Measurements from ENCODE around the gene WDR83. TPM values are rescaled to one million over a fixed set of nuclear protein-coding genes. Genes with fewer than 3 reads are reported as not detected.

WDR83 gene
- total and polyA plus RNA-seq, 2 donors (not counting 3 experiments of a cell fraction or from before 2014, with no cell fraction given), result 10.5 to 11.8 TPM

DNA sequence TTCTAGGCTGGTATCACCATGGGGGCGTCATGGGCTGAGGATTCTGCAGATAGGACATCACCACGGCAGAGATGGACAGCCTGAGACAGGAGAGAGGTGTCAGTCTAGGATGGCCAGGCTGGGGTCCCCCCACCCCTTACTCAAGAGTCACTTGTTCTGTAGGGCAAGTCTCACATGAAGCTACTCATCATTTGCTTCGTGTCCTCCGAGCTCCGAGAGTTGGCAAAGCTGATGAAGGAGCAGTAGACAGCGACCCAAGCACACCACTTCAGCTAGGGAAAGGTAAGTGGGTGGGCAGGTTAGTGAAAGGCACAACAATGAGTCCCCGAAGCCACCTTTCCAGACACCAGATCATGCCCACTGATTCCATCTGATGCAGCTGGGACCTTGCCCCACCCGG is 1.7 kb downstream of the WDR83 start:
- intact Hi-C loops (cut with micrococcal nuclease), result loop anchor here (5.0 kb wide), 2 partner anchors 506 to 746 kb away; partner anchors contain the start of gene ZNF136

DNA sequence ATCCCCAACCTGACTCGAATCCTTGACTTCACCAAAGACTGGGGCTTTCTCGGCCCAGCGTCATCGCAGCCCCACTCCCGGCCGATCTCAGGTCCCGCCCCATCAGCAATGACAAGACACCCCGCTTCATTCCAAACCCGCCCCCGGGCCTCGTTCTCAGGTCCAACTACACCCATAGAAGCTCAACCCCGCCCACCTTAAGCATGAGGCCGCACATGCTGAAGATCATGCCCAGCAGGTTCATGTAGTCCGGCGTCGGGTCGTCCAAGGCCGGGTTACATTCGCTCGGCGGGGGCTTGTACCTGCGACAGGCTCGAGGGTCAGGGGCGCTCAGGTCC is 2.3 kb downstream of the WDR83 start:
- FAIRE-seq (no peak), DNase-seq (ENCODE audit: low read depth, low spot score) (no peak)
- H4K20me1 ChIP-seq (replicated peaks; ENCODE audit: control insufficient read depth, extremely low read depth, insufficient read depth, low read length), result no peaks in the 10 kb centered on the region
- BruUV-seq (replicated peaks), result TSS peak; percentile 44
- ChIA-PET POLR2A (no interaction called here), CTCF (interaction anchor here (1.0 to 1.6 kb wide), 2 partner anchors 17 to 578 kb away, joined by 3 to 5 read pairs; no protein-coding TSS in a partner anchor)
- no peaks in the 10 kb centered on the region for H3K27me3 ChIP-seq (ENCODE audit: control insufficient read depth in 2 of 2, insufficient read depth in 2 of 2, low read length in 2 of 2)
- peak overlapping the region; percentile 71 for H2AFZ ChIP-seq (ENCODE audit: low read depth, low read length)
- dilution Hi-C loops (cut with MboI; ENCODE audit: extremely low pct_ligation_motif_present, low sequenced_read_pairs) (no loop called here), intact Hi-C loops (cut with micrococcal nuclease) (loop anchor here (1.0 to 5.0 kb wide), 3 partner anchors 59 to 747 kb away; partner anchors contain the start of genes ZNF136, ZNF490 and ZNF791)
- H3K9me3 ChIP-seq (replicated peaks; ENCODE audit: control insufficient read depth, insufficient read depth, low read length), result no peaks in the 10 kb centered on the region
- no peaks in the 10 kb centered on the region for H3K9me1 ChIP-seq (replicated peaks; ENCODE audit: control insufficient read depth, extremely low read depth, insufficient read depth, low read length)
- peak overlapping the region; percentile 90 for H3K9ac ChIP-seq (replicated peaks; ENCODE audit: extremely low read depth, insufficient read depth, low read length)
- peaks cover 0 to 9% of the 10 kb centered on the region in 2 experiments for H3K36me3 ChIP-seq (ENCODE audit: control insufficient read depth in 2 of 2, extremely low read depth in 1 of 2, insufficient read depth in 2 of 2, low read length in 2 of 2)
- peak overlapping the region; percentile 90 for H3K27ac ChIP-seq (ENCODE audit: insufficient read depth, low read depth, low read length)
- peak overlapping the region; percentile 52 to 87 (median 83) for H3K4me3 ChIP-seq (replicated peaks in 1 of 3; ENCODE audit: insufficient read depth in 1 of 3, low read depth in 1 of 3, low read length in 3 of 3)
- H3K79me2 ChIP-seq (ENCODE audit: control insufficient read depth, insufficient read depth, low read length), result peaks cover 16% of the 10 kb centered on the region
- TF ChIP-seq GATA2 (IDR thresholded peaks at IDR 0.05; ENCODE audit: insufficient read depth, insufficient read length, low read depth, low read length) (no peak), MYC (IDR thresholded peaks at IDR 0.05; ENCODE audit: low read depth, low read length) (no peak), FOS (IDR thresholded peaks at IDR 0.05; ENCODE audit: borderline replicate concordance, insufficient read depth, low read length) (no peak), JUN (IDR thresholded peaks at IDR 0.05; ENCODE audit: borderline replicate concordance, insufficient read depth, insufficient read length, low read depth) (no peak)
- peak overlapping the region; percentile 78 for H3K4me2 ChIP-seq (ENCODE audit: insufficient read depth, low read length)
- peaks cover 20% of the 10 kb centered on the region for H3K4me1 ChIP-seq (ENCODE audit: control insufficient read depth, extremely low read depth, insufficient read depth, low read length)

More for the DNA sequence above, 1.7 kb downstream of the WDR83 start:
- peak overlapping the region; percentile 78 for H3K4me2 ChIP-seq (ENCODE audit: insufficient read depth, low read length)
- H3K9ac ChIP-seq (replicated peaks; ENCODE audit: extremely low read depth, insufficient read depth, low read length), result peak overlapping the region; percentile 90
- H3K27ac ChIP-seq (ENCODE audit: insufficient read depth, low read depth, low read length), result no peak overlapping the region
- FAIRE-seq (no peak), DNase-seq (ENCODE audit: low read depth, low spot score) (no peak)
- no peaks in the 10 kb centered on the region for H3K9me3 ChIP-seq (replicated peaks; ENCODE audit: control insufficient read depth, insufficient read depth, low read length)
- peak overlapping the region; percentile 52 to 87 (median 83) for H3K4me3 ChIP-seq (replicated peaks in 1 of 3; ENCODE audit: insufficient read depth in 1 of 3, low read depth in 1 of 3, low read length in 3 of 3)
- no peak overlapping the region for H2AFZ ChIP-seq (ENCODE audit: low read depth, low read length)
- H3K9me1 ChIP-seq (replicated peaks; ENCODE audit: control insufficient read depth, extremely low read depth, insufficient read depth, low read length), result no peaks in the 10 kb centered on the region
- CTCF ChIA-PET, result interaction anchor here (1.0 to 1.6 kb wide), 2 partner anchors 17 to 577 kb away, joined by 3 to 5 read pairs; no protein-coding TSS in a partner anchor
- dilution Hi-C loops (cut with MboI; ENCODE audit: extremely low pct_ligation_motif_present, low sequenced_read_pairs), result no loop called here
- no peaks in the 10 kb centered on the region for H3K27me3 ChIP-seq (ENCODE audit: control insufficient read depth in 2 of 2, insufficient read depth in 2 of 2, low read length in 2 of 2)
- peaks cover 0 to 8% of the 10 kb centered on the region in 2 experiments for H3K36me3 ChIP-seq (ENCODE audit: control insufficient read depth in 2 of 2, extremely low read depth in 1 of 2, insufficient read depth in 2 of 2, low read length in 2 of 2)
- H3K4me1 ChIP-seq (ENCODE audit: control insufficient read depth, extremely low read depth, insufficient read depth, low read length), result peaks cover 20% of the 10 kb centered on the region
- BruUV-seq (replicated peaks), result no TSS peak
- POLR2A ChIA-PET, result no interaction called here
- no peak for TF ChIP-seq POLR2A (IDR thresholded peaks at IDR 0.05; ENCODE audit: low read depth, low read length)
- no peak for TF ChIP-seq EZH2 (IDR thresholded peaks at IDR 0.05; ENCODE audit: borderline replicate concordance, low read depth, low read length, severe bottlenecking)
- no peak for TF ChIP-seq POLR2AphosphoS5 (IDR thresholded peaks at IDR 0.05; ENCODE audit: insufficient read depth, low read depth, low read length)
- TF ChIP-seq, protein P1, sequence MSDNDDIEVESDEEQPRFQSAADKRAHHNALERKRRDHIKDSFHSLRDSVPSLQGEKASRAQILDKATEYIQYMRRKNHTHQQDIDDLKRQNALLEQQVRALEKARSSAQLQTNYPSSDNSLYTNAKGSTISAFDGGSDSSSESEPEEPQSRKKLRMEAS (IDR thresholded peaks at IDR 0.05; ENCODE audit: insufficient read depth, insufficient read length), result no peak
- peaks cover 16% of the 10 kb centered on the region for H3K79me2 ChIP-seq (ENCODE audit: control insufficient read depth, insufficient read depth, low read length)
- no peaks in the 10 kb centered on the region for H4K20me1 ChIP-seq (replicated peaks; ENCODE audit: control insufficient read depth, extremely low read depth, insufficient read depth, low read length)
